ENCODE measurements around the gene DUSP22.
"Not testable (repeated sequence)": the region's sequence is repeated elsewhere in the genome, so short reads cannot be mapped to it uniquely, and the experiment has no call there.

Gene DUSP22

GRCh38 chr6:279341-280029 is 12.8 kb upstream of the DUSP22 start:
- DNase-seq (ENCODE audit: low read depth in 2 of 2): no peak

- DNase-seq (ENCODE audit: low read depth in 2 of 2): no peak
These were observed 11.4 kb upstream of the DUSP22 start for GRCh38 chr6:280775-281468.

- no peak for DNase-seq (ENCODE audit: low read depth in 2 of 2)
These were observed 10.7 kb upstream of the DUSP22 start for GRCh38 chr6:281469-282103.

- DNase-seq (ENCODE audit: low read depth in 2 of 2): no peak
These were observed 10.0 kb upstream of the DUSP22 start for GRCh38 chr6:282177-282866.

- DNase-seq (ENCODE audit: low read depth in 2 of 2): no peak
These were observed 9.3 kb upstream of the DUSP22 start for GRCh38 chr6:282867-283416.

GRCh38 chr6:284486-284885 is 7.8 kb upstream of the DUSP22 start:
- no peak for DNase-seq (ENCODE audit: low read depth in 2 of 2)

GRCh38 chr6:285030-285771 is 7.1 kb upstream of the DUSP22 start:
- no peak for DNase-seq (ENCODE audit: low read depth in 2 of 2)

GRCh38 chr6:285902-286301 is 6.4 kb upstream of the DUSP22 start:
- not testable (repeated sequence) for DNase-seq (ENCODE audit: low read depth in 2 of 2)

GRCh38 chr6:286681-287488 is 5.4 kb upstream of the DUSP22 start:
- DNase-seq (ENCODE audit: low read depth in 2 of 2): no peak

- no peak for DNase-seq (ENCODE audit: low read depth in 2 of 2)
These were observed 4.8 kb upstream of the DUSP22 start for GRCh38 chr6:287489-287860.

GRCh38 chr6:288866-289265 is 3.4 kb upstream of the DUSP22 start:
- DNase-seq (ENCODE audit: low read depth in 2 of 2): no peak

GRCh38 chr6:290111-290922 is 2.0 kb upstream of the DUSP22 start:
- no peak for DNase-seq (ENCODE audit: low read depth in 2 of 2)

- no peak for DNase-seq (ENCODE audit: low read depth in 2 of 2)
These were observed 1.0 kb upstream of the DUSP22 start for GRCh38 chr6:291204-291696.

- DNase-seq (ENCODE audit: low read depth in 2 of 2): peak; percentile 60
These were observed 362 bp downstream of the DUSP22 start for GRCh38 chr6:292506-293192.

- DNase-seq (ENCODE audit: low read depth in 2 of 2): peak in 1 of 2 donors; percentile 16
These were observed 1.2 kb downstream of the DUSP22 start for GRCh38 chr6:293193-294174.

GRCh38 chr6:294656-295565 is 2.6 kb downstream of the DUSP22 start:
- no peak for DNase-seq (ENCODE audit: low read depth in 2 of 2)
